Nephron (organoid): ENCODE measurements around the gene NLRC3.

Experiments
- H3K27ac Mint-ChIP-seq, 3 experiments: 2 replicates each; pipeline ENCODE4 v1.8.0; 2020; ENCODE audit warnings: mixed read lengths in 3 of 3, mild to moderate bottlenecking in 2 of 3, moderate library complexity in 1 of 3
- H3K27me3 Mint-ChIP-seq: 2 replicates; pipeline ENCODE4 v1.8.0; 2021; ENCODE audit warnings: low read depth, mild to moderate bottlenecking, moderate library complexity, mixed read lengths
- H3K36me3 Mint-ChIP-seq: 2 replicates; pipeline ENCODE4 v1.8.0; 2020; ENCODE audit warnings: low read depth, mixed read lengths
- H3K4me1 Mint-ChIP-seq: 2 replicates; pipeline ENCODE4 v1.8.0; 2020; ENCODE audit warnings: mixed read lengths
- H3K4me3 Mint-ChIP-seq, 3 experiments: 2 replicates each; pipeline ENCODE4 v1.8.0; 2020; ENCODE audit warnings: mild to moderate bottlenecking in 3 of 3, mixed read lengths in 3 of 3, moderate library complexity in 2 of 3
- H3K9me3 Mint-ChIP-seq: 2 replicates; pipeline ENCODE4 v1.8.0; 2020; ENCODE audit warnings: mixed read lengths
- TF ChIP-seq, protein P1 (sequence below), 3 experiments: fragments of 200-600 bp; sonication (generic); IDR thresholded peaks; one replicate each; pipeline ENCODE4 v1.5.0; 2021; ENCODE audit warnings: antibody characterized with exemption in 3 of 3; ENCODE audit not compliant: unreplicated experiment in 3 of 3

Gene NLRC3

DNA sequence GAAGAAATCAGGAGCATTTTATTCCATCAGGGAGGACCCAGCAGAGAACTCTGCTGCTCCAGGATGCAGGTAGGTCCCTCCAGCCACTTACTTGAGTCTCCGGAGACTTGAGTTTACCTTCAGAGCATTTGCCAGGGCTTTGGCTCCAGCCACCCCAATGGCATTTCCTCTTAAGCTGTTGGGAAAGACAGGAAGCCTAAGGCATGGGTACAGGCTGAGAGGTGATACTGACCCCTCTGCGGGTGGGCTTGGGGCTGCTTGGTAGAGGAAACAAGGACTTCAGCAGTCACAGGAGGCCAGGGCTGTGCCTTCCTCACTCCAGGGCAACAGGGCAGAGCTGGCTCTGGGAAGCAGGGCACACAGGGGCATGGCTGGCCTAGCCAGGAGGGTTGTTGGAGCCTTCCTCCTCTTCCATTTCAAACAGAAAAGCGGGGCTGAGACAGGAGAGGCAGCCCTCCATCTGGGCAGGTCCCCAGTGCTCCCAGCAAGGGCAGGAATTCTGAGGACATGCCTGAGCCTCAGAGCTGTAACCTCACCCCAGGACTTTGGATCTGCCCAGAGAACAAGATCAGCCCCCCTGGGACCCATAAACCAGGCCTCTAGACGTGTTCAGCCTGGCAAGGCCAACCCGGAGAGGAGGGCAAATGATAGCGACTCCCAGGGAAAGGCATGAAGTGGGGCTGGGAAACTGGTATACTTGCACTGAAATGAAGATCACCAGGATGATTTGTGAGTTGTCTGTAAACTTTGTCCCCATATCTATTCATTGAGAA, 34.4 kb downstream of the NLRC3 start:
- H3K27ac Mint-ChIP-seq, result no peak overlapping the region
- H3K27me3 Mint-ChIP-seq, result no peaks in the 10 kb centered on the region
- H3K36me3 Mint-ChIP-seq, result peaks cover 11% of the 10 kb centered on the region
- TF ChIP-seq, protein P1, sequence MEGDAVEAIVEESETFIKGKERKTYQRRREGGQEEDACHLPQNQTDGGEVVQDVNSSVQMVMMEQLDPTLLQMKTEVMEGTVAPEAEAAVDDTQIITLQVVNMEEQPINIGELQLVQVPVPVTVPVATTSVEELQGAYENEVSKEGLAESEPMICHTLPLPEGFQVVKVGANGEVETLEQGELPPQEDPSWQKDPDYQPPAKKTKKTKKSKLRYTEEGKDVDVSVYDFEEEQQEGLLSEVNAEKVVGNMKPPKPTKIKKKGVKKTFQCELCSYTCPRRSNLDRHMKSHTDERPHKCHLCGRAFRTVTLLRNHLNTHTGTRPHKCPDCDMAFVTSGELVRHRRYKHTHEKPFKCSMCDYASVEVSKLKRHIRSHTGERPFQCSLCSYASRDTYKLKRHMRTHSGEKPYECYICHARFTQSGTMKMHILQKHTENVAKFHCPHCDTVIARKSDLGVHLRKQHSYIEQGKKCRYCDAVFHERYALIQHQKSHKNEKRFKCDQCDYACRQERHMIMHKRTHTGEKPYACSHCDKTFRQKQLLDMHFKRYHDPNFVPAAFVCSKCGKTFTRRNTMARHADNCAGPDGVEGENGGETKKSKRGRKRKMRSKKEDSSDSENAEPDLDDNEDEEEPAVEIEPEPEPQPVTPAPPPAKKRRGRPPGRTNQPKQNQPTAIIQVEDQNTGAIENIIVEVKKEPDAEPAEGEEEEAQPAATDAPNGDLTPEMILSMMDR (IDR thresholded peaks at IDR 0.05; ENCODE audit: unreplicated experiment in 3 of 3), result no peak
- peaks cover 9% of the 10 kb centered on the region for H3K4me1 Mint-ChIP-seq
- no peak overlapping the region for H3K4me3 Mint-ChIP-seq
- H3K9me3 Mint-ChIP-seq, result no peaks in the 10 kb centered on the region

DNA sequence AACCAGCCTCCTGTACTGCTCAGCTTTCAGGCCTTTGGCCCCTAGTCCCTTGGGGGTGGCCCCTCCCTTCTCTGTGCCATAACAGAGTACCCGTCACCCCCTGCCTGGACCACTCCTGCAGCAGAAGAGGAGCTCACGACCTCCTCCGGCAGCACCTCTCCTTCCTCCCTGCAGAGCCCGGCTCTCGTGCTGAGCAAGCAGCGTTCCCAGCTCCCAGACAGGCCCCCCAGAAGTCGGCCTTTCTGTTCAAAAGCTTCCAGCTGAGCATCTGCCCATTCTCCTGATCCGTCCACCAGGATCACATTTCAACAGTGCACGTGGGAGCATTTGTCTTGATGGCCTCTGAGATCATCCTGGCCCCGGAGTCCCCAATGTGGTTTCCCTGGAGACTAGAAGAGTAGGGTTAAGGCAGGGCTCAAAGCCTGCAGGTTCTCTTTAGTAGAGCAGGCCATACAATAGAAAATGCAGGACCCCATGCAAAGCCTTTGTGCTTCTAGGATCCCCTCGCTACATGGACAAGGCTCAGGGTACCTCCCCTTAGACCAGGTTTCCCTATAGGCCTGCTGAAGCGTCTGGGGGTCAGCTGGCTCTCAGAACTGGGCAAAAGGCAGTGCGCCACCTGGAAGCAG, 35.6 kb downstream of the NLRC3 start:
- TF ChIP-seq, protein P1 (IDR thresholded peaks at IDR 0.05; ENCODE audit: unreplicated experiment in 3 of 3), result no peak
- no peak overlapping the region for H3K27ac Mint-ChIP-seq
- H3K36me3 Mint-ChIP-seq, result peaks cover 15% of the 10 kb centered on the region

DNA sequence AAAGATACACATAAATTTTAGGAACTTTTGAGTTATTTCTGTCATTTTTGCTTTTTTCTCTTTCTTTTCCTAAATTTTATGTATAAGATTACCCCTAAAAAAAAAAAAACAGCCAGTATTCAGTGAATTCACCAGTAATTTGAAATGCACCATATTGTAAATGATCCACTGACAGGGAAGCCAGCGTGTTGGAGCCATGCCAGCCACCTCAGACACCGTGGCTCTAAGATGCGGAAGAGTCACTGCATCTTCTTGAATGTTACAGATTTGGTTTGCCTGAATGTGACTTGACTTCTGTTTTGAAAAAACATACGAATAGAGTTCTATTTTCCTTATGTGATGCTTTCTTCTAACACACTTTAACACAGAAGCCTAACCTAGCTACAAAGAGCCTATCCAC, 39.0 kb downstream of the NLRC3 start:
- Mint-ChIP-seq H3K9me3 (no peaks in the 10 kb centered on the region), H3K4me1 (peaks cover 41% of the 10 kb centered on the region), H3K4me3 (no peak overlapping the region), H3K27me3 (no peaks in the 10 kb centered on the region), H3K27ac (peak overlapping the region in 1 of 3 experiments; percentile 37), H3K36me3 (peaks cover 44% of the 10 kb centered on the region)
- TF ChIP-seq, protein P1 (IDR thresholded peaks at IDR 0.05; ENCODE audit: unreplicated experiment in 3 of 3), result no peak

More for the DNA sequence above, 35.6 kb downstream of the NLRC3 start:
- Mint-ChIP-seq H3K9me3 (no peaks in the 10 kb centered on the region), H3K4me1 (peaks cover 16% of the 10 kb centered on the region), H3K4me3 (no peak overlapping the region), H3K27me3 (no peaks in the 10 kb centered on the region)

DNA sequence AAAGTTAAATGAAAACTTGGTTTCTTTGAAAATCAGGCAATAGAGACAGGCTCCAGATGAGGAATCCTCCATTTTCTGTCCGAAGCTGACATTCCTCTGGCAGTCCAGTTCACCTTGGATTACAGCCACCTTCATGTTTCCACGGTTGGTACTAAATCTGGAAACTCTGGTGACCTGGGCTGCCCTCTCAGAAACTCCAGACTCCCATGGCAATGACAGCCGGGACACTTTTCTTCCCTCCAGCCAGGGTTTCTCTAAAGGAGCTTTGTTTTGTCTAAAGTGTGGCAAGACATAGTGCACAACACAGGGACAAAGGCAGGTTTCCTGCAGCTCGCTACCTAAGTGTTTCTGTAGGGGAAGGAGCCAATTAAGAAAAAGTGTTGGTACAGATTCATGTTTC, 40.4 kb downstream of the NLRC3 start:
- Mint-ChIP-seq H3K27me3 (no peaks in the 10 kb centered on the region), H3K9me3 (no peaks in the 10 kb centered on the region), H3K4me3 (peak overlapping the region in 2 of 3 experiments; percentile 10 to 32), H3K4me1 (peaks cover 41% of the 10 kb centered on the region), H3K27ac (peak overlapping the region; percentile 36 to 82 (median 82)), H3K36me3 (peaks cover 57% of the 10 kb centered on the region)
- TF ChIP-seq, protein P1 (IDR thresholded peaks at IDR 0.05; ENCODE audit: unreplicated experiment in 3 of 3), result no peak

DNA sequence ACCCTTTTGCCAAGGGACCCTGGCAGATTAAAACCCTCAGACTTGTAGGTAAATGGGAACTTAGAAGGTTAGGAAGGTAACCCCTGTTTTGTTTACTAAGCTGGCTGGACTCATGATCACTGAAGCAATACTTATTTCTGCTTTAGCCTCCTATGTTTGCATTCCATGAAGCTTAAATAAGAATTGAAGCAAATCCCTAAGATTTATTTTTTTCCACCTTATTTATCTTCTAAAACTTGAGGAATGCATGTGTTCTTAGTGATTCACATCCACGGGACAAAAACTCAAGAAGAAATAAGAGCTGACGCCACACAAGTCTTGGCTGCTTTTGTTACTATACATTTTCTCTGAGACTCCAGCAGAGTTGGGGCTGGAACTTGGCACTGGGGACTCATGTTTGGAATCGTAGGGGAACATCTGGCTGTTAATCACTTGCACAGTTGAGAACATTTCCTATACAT, 40.9 kb downstream of the NLRC3 start:
- Mint-ChIP-seq H3K4me3 (no peak overlapping the region), H3K4me1 (peaks cover 41% of the 10 kb centered on the region), H3K27me3 (no peaks in the 10 kb centered on the region), H3K9me3 (no peaks in the 10 kb centered on the region), H3K27ac (peak overlapping the region; percentile 36 to 82 (median 82)), H3K36me3 (peaks cover 63% of the 10 kb centered on the region)
- TF ChIP-seq, protein P1 (IDR thresholded peaks at IDR 0.05; ENCODE audit: unreplicated experiment in 3 of 3), result no peak
